ENCODE data around the gene PRKAA1.
"Not testable (repeated sequence)": the region's sequence is repeated elsewhere in the genome, so short reads cannot be mapped to it uniquely, and the experiment has no call there.

The PRKAA1 gene

DNA sequence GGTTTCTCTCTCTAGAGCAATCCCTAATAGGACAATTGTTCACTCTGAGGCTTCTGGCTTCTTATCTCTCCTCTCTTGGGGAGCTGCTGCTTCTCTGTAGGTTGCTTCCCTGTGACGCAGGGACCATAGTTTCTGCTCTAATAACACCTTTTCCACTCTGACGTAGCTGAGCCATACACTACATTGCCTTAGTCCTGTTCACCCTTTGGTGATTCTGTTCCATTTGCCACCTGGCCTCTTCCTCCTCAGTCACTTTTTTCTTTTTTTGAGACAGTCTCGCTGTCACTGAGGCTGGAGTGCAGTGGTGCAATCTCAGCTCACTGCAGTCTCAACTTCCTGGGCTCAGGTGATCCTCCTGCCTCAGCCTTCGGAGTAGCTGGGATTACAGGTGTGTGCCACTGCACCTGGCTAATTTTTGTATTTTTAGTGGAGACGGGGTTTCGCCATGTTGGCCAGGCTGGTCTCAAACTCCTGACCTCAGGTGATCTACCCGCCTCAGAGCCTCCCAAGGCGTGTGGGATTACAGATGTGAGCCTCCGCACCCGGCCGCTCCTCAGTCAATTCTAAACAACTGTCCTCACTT, 27.4 kb upstream of the PRKAA1 start:
- not testable (repeated sequence) for DNase-seq

DNA sequence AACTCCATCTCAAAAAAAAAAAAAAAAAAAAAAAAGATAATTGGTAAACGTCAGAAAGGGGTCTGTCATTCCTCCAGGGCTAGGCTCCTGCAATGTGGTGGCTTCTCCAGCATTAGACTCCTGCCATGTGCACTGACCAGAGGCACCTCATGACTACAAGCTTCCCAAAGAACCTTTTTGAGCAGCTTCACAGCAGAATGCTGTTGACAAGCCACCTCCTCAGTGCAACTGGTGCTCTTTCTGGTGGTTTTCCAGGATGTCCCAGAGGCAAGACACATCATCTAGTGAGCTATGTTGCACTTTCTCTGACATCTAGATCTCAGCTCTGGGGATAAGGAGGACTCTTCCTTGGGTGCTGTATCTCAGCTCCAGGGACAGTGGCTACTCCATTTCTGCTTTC, 25.3 kb upstream of the PRKAA1 start:
- DNase-seq: no peak

DNA sequence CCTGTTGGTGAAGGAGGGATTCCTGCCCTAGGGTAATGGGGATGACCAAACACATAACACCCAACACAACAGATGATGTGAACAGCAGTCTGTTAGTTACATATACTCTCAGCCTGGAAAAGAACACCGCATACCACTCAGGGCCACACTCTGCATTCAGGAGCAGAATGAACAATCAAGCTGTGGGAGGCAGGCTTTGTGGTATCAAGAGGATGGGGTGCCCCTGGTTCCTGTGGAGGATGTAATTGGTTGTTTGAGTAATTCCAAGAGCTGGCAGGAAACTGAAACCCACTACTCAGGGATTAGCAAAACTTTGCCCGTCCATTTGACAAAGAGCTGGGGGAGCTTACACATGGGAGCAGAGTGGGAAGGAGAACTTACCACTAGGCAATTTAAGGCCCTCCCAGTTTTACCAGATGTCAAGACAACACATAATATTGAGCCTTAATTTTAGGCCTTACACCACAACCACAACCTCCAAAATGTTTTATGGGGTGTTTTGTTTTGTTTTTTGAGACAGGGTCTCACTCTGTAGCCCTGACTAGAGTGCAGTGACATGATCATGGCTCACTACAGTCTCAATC, 15.6 kb upstream of the PRKAA1 start:
- DNase-seq: no peak

DNA sequence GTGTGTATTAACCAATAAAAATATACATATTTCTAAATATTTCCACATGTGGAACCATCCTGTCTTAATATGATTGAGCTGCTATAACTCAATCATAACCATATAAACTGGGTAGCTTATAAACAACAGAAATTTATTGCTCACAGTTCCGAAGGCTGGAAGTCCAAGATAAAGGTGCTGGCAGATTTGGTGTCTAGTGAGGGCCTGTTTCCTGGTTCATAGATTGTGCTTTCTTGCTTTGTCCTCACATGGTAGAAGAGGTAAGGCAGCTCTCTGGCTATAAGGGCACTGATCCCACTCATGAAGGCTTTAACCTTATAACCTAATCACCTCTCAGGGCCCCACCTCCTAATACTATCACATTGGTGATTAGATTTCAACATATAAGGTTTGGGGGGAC, 14.0 kb upstream of the PRKAA1 start:
- no peak for DNase-seq

DNA sequence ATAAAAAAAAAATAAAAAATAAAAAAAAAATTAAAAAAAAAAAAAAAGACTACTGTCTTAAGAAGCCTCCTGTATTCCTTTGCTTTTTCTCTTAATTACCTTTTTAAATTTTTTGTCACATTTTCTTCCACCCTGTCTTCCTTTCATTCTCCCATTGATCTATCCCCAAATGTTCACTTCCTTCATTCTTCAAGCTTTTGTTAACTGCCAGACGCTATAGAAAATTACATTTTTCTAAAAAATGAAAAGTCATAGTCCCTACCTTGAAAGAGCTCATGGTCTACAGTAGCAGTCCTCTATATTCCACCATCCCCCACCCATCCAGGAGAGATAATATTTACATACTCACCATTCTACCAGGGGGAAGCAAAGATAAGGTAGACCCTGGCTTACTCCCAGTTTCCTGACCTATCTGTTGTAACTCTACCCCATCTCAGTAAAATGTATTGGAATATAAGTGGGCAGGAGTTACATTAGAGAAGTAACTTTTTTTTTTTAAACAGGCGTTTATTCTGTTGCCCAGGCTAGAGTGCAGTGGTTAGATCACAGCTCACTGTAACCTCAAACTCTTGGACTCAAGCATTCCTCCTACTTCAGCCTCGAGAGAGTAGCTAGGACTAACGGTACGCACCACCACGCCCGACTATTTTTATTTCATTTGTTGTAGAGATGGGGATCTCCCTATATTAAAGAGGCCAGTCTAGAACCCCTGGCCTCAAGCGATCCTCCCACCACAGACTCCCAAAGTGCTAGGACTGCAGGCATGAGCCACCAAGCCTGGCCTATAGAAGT, 3.8 kb upstream of the PRKAA1 start:
- DNase-seq: no peak

DNA sequence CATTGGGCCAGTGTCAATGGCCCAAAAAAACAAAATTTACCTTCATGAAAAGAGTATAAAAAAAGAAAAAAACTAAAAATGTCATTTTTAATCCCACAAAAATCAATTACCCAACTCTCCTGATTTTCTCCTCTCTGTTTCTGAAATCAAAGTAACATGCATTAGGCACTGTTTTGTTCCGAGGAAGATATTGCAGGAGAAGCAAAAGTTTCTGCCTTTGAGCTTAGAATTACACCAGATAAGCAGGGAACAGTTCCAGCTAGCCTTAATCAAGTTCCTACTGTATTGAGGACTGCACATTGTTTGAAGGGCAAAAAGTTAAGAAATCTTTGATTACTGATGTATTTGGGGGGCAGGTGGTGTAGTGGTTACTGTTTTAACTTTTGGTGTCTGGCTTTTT, 1.1 kb upstream of the PRKAA1 start:
- no peak for DNase-seq

DNA sequence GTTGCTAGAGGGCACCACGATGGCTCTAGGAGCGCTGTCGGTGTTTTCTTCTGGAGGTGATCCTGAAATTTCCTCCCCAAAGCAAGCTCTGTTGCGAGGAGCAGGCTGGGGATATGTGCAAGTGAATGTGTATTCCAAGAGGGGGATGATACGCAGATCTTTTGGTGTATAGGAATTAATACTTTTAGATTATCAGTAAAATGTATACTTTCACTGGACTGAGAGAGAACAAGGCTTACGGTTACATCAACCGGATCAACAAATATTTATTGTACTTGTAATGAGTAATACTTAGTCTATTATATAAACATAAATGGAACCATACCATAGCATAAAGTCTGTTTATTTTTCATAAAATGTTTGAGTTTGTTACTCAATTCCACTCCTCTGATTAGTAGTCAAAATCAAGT, 632 bp upstream of the PRKAA1 start:
- no peak for DNase-seq

DNA sequence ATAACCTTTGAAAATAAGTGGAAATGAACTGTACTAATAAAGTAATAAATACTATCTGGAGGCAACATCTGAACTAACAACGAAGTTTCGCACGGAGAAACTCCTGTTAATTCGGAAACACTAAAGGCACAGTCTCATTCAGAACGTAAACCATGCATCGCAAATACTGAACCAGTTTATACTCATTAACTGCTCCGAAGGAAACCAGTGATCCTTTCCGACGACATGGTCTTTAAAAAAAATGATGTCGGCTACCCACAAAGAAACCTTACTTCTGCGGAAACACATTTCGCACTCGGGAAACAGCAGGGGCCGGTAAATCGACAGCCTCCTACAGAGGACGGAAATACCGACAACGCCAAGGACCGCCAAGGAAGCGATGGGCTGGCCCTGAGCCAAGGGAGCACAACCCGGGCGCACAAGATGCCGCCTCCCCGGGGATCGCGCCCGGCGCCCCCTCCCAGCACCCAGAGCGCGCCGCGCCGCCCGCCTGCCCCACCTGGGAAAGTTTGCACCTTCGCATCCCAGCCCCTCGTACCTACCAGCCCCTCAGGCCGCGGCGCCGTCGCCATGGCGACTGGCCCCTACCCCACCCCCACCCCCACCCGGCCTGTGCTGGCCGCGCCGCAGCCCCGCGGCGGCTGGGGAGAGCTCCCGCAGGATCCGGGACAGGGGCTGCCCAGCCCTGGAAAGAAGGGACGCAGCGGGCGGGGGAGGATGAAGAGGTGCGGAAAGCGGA, 732 bp downstream of the PRKAA1 start:
- DNase-seq: peak; percentile 67 to 91

DNA sequence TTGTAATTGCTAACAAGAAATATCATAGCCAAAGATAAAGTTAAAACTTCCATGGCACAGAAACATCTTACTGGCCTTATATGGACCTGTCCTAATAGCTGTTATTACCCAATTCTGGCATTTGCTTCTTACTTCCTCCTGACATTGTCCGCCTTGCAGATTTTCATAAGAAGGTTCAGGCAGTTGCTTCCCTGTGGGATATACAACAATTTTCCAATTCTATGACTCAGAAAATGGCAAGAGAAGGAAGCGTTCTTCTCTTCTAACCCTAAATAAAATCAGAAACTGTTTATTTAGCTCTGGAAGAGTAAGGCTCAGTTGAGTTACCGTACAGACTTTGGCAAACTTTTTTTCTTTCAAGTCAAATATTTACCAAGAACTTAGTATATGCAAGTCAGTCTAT, 1.7 kb downstream of the PRKAA1 start:
- no peak for DNase-seq

DNA sequence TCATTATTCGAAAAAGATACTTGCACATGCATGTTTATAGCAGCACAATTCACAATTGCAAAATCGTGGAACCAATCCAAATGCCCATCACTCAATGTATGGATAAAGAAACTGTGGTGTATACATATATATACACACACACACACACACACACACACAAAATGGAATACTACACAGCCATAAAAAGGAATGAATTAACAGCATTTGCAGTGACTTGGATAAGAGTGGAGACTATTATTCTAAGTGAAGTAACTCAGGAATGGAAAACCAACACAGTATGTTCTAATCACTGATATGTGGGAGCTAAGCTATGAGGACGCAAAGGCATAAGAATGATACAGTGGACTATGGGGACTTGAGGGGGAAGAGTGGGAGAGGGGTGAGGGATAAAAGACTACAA, 3.3 kb downstream of the PRKAA1 start:
- not testable (repeated sequence) for DNase-seq

DNA sequence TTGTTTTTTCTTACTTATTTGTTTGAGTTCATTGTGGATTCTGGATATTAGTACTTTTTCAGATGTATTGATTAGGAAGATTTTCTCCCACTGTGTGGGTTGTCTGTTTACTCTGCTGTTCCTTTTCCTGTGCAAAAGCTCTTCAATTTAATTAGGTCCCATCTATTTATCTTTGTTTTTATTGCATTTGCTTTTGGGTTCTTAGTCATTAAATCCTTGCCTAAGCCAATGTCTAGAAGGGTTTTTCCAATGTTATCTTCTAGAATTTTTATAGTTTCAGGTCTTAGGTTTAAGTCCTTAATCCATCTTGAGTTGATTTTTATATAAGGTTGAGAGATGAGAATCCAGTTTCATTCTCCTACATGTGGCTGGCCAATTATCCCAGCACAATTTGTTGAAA, 3.8 kb downstream of the PRKAA1 start:
- not testable (repeated sequence) for DNase-seq

DNA sequence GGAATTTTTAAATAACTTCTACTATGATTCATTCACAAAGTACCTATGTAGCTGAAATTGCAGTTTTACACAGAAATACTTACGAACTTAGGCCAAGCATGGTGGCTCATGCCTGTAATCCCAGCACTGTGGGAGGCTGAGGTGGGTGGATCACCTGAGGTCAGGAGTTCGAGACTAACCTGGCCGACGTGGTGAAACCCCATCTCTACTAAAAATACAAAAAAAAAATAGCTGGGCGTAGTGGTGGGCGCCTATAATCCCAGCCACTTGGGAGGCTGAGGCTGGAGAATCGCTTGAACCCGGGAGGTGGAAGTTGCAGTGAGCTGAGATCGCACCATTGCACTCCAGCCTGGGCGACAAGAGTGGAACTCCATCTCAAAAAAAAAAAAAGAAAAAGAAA, 5.5 kb downstream of the PRKAA1 start:
- DNase-seq: not testable (repeated sequence)

DNA sequence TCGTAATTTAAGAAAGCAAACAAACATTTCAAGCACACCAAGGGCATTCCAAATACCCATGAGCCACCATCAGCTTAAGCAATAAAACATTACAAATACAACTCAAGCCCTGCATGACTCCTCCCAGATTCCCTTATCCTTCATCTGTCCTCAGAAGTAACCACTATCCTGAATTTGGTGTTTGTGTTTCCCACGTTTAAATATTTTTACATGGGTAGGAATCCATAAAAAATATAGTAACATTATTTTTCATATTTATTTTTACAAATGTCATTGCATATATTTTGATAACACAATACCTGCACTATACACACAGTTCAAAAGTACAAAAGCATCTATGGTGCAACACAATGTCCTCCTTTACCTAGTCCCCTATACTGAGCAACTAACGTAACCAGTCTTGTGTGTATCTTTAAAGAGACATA, 6.4 kb downstream of the PRKAA1 start:
- no peak for DNase-seq

DNA sequence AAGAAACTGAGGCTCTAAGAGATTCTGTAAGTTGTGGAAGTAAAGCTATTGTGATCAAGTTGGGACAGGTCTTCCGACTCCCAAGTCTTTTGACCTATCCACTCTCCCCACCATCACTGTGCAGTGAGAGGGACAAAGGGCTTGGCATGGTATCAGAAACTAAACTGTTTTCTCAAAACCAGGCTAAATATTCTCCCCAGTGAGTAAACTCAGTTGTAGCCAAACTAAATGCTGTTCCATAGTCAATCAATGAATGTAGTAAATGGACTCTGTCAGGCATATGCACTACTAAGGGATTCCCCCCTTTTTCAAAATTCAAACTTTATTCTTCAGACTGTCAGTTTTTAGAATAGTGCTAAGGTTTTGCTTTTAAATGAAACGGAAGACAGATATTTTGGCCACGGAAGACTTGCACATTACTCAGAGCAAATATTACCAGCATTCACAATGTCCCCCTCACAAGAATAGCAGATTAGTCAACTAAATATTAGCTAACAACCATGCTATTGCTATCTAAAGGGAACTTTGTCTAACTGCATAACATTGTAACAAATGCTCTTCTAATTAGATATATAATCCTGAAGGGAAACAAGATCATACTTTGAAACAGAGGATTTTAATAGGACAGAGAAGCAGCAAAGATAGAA, 7.1 kb downstream of the PRKAA1 start:
- DNase-seq: no peak

DNA sequence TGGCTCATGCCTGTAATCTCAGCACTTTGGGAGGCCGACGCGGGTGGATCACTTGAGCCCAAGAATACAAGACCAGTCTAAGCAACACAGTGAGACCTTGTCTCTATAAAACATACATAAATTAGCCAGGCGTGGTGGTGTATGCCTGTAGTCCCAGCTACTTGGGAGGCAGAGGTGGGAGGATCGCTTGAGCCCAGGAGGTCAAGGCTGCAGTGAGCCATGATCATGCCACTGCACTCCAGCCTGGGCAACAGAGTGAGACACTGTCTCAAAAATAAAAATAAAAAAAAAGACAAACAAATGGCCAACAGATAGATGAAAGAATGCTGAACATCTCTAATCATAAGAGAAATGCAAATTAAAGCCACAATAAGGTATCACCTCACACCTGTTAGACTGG, 9.2 kb downstream of the PRKAA1 start:
- DNase-seq: not testable (repeated sequence)

DNA sequence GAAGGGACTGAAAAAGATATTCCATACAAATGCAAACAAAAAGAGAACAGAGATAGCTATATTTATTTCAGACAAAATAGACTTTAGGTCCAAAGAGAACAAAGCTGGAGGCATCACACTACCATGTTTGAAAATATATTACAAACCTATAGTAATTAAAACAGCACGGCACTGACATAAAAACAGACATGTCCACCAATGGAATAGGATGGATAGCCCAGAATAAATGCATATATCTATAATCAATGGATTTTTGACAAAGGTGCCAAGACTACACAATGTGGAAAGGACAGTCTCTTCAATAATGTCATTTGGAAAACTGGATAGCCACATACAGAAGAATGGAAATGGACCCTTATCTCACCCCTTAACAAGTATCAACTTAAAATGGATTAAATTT, 10.2 kb downstream of the PRKAA1 start:
- DNase-seq: no peak

DNA sequence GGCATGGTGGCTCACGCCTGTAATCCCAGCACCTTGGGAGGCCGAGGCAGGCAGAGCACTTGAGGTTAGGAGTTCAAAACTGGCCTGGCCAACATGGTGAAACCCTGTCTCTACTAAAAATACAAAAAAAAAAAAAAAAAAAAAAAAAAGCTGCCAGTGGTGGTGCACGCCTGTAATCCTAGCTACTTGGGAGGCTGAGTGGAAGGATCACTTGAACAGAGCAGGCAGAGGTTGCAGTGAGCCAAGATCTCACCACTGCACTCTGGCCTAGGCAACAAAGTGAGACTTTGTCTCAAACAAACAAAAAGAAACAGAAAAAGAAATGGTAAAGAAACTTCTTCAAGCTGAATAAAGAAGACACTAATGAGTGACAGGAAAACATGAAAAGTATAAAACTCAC, 11.5 kb downstream of the PRKAA1 start:
- DNase-seq: not testable (repeated sequence)

DNA sequence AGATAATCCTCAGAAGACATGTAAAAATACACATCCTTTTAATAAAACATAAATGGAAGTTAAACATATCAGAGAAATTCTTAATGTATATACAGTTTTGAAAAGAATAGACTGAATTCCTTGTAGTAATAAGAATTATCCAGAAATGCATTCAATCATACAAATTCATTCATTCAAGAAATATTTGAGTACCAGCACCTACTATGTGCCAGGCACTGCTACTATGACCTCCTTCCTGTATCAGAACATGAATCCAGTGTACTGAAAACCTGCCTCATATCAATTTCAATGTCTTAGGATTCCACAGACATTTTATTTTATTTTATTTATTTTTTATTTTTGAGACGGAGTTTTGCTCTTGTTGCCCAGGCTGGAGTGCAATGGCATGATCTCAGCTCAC, 13.3 kb downstream of the PRKAA1 start:
- DNase-seq: no peak

DNA sequence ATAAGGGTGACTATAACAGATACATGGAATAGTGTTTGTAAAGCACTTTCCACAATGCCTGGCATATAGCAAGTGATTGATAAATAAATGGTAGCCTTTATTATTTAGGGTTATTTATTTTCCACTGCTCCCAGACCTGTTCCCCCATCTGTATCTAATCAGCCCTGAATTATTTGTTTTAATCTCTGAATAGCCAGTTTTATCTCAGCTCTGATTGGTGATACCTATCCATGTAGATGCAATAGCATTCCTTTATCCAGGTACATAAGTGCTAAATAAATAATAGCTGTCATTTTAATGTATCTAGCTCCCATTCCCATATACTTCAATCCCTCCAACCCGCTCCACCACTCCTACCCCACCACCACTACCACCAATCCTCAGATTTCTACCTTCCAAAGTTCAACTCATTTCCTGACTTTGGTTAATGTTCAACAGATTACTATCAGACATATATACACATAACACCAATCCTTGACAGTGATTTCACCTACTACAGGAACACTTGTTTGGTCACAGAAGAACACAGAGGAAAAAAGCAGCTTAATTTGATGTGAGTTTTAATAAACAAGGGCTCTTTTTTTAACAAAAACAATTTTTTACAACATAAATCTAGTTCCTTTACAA, 14.0 kb downstream of the PRKAA1 start:
- DNase-seq: no peak

DNA sequence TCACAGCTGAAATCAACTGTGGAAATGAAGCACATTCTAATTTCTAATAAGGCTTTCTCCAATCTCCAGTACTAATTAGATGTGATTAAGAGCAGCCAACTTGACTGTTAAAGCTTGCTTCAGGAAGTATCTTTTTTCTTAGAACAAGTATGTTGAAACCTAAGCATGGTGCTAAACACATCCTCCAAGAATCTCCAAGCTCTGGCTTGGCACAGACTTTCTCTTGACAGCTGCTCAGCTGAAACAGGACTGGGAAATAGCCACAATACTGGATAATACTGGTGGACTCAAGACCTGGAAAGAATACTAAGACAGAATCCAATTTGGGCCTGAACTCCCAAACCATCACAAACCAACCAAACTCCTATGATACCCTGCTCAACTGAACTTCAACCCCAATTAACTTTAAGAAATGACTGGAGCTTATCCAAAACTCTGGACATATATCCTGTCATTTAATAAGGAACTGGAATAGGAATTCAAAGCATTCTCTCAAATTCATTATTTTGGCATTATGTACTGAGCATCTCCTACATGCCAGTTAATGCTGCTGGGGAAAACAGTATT, 16.2 kb downstream of the PRKAA1 start:
- DNase-seq: peak in 1 of 2 experiments; percentile 69

DNA sequence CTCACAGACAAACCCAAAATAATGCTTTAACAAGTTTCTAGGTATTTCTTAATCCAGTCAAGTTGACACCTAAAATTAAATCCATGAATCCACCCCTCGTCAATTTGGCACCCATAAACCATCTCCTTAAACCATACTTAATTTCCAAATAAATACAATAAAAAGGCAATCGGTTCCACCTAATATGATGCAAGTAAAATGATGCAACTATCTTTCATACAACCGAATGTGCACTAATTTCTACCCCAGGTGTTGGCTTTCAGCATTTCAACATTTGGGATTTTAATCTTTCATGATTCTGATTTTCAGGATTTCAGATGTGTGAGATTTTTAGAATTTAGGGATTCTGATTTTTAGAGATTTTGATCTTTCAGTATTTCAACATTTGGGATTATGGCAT, 17.3 kb downstream of the PRKAA1 start:
- no peak for DNase-seq

DNA sequence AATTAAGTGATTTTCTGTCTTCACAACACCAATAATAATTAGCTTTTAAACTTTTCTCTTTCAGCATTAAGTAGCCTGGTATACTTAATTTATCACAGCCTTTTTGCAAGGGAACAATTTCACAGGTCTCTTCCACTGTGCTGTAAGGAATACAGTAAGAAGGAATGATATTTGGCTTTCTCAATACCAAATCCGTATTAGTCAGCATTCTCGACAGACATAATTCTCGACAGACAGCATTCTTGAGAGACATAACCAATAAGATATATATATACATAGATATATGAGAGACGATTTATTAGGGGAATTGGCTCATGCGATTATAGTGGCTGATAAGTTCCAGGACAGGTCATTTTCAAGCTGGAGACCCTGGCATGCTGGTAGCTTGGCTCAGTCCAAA, 18.0 kb downstream of the PRKAA1 start:
- no peak for DNase-seq
